C4-2B (cell line): ENCODE results near the gene GNAI2.

Experiments used
- ZFX ChIP-seq: fragments of 450-650 bp; IDR thresholded peaks from 2 replicates; pipeline ENCODE4 v1.6.1; 2017
- TF ChIP-seq, protein P1 (sequence below): fragments of 450-650 bp; conservative IDR thresholded peaks from 2 replicates; pipeline ENCODE4 v1.5.1; 2017; ENCODE audit warnings: mild to moderate bottlenecking

DNA sequence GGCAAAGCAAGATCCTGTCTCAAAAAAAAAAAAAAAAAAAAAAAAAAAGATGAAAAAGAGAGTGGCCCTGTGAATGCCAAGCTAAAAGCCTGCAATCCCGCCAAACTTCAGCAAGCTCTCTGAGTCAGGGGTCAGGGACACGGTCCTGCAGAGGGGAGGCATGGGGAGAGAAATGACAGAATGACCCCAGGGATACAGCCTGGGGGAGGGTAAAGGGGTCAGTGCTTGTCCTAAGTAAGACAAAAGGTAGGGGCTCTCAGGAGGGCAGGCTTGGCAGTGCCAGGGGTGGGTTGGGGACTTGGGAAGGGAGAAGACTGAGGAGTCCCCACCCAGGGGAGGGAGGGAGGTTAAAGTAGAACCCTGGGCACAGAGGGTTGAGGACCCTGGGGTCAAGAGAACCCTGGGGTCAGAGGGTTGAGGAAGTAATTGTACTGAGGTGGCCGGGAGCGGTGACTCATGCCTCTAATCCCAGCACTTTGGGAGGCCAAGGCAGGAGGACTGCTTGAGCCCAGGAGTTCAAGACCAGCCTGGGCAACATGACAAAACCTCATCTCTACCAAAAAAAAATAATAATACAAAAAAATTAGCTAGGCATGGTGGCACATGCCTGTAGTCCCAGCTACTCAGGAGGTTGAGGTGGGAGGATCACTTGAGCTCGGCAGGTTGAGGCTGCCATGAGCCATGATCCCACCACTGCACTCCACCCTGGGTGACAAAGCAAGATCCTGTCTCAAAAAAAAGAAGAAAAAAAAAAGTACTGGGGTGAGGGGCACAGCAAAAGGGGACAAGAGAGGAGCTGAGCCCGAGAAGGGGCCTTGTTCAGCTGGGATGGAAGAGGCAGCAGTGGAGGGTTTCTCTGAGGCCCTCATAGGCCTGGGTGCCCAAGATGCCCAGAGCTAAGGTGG is 27.7 kb downstream of the GNAI2 start:
- TF ChIP-seq, protein P1, sequence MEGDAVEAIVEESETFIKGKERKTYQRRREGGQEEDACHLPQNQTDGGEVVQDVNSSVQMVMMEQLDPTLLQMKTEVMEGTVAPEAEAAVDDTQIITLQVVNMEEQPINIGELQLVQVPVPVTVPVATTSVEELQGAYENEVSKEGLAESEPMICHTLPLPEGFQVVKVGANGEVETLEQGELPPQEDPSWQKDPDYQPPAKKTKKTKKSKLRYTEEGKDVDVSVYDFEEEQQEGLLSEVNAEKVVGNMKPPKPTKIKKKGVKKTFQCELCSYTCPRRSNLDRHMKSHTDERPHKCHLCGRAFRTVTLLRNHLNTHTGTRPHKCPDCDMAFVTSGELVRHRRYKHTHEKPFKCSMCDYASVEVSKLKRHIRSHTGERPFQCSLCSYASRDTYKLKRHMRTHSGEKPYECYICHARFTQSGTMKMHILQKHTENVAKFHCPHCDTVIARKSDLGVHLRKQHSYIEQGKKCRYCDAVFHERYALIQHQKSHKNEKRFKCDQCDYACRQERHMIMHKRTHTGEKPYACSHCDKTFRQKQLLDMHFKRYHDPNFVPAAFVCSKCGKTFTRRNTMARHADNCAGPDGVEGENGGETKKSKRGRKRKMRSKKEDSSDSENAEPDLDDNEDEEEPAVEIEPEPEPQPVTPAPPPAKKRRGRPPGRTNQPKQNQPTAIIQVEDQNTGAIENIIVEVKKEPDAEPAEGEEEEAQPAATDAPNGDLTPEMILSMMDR, result no peak
- TF ChIP-seq ZFX, result no peak
